Activated naive CD8-positive, alpha-beta T cell treated with anti-CD3 and anti-CD28 coated beads, Interleukin-2, amount 50 U/mL, for 24 hours (primary cell): ENCODE results near the gene ABCC8.

Experiments used
- ATAC-seq: fragments of 150-1000 bp; cut with Tn5 transposase; one replicate; pipeline ENCODE4 v1.10.0; 2021
- DNase-seq: peaks from one replicate; pipeline ENCODE4 v3.0.0; 2021
- H3K27ac Mint-ChIP-seq: one replicate; pipeline ENCODE4 v1.8.0; 2021; ENCODE audit warnings: mild to moderate bottlenecking, mixed read lengths
- H3K27me3 Mint-ChIP-seq: one replicate; pipeline ENCODE4 v1.8.0; 2021; ENCODE audit warnings: mixed read lengths
- H3K36me3 Mint-ChIP-seq: one replicate; pipeline ENCODE4 v1.8.0; 2021; ENCODE audit warnings: low read depth, mixed read lengths
- H3K4me1 Mint-ChIP-seq: one replicate; pipeline ENCODE4 v1.8.0; 2021; ENCODE audit warnings: mixed read lengths
- H3K4me3 Mint-ChIP-seq: one replicate; pipeline ENCODE4 v1.8.0; 2021; ENCODE audit warnings: mild to moderate bottlenecking, moderate library complexity, mixed read lengths
- H3K9me3 Mint-ChIP-seq: one replicate; pipeline ENCODE4 v1.8.0; 2021; ENCODE audit warnings: mixed read lengths

The ABCC8 gene

GRCh38 chr11:17511571-17511970 is 34.9 kb upstream of the ABCC8 start:
- Mint-ChIP-seq H3K4me3 (no peak overlapping the region), H3K4me1 (peaks cover 3% of the 10 kb centered on the region), H3K36me3 (no peaks in the 10 kb centered on the region), H3K9me3 (no peaks in the 10 kb centered on the region), H3K27me3 (peaks cover 6% of the 10 kb centered on the region), H3K27ac (no peak overlapping the region)
- DNase-seq (no peak), ATAC-seq (no peak)

DNA sequence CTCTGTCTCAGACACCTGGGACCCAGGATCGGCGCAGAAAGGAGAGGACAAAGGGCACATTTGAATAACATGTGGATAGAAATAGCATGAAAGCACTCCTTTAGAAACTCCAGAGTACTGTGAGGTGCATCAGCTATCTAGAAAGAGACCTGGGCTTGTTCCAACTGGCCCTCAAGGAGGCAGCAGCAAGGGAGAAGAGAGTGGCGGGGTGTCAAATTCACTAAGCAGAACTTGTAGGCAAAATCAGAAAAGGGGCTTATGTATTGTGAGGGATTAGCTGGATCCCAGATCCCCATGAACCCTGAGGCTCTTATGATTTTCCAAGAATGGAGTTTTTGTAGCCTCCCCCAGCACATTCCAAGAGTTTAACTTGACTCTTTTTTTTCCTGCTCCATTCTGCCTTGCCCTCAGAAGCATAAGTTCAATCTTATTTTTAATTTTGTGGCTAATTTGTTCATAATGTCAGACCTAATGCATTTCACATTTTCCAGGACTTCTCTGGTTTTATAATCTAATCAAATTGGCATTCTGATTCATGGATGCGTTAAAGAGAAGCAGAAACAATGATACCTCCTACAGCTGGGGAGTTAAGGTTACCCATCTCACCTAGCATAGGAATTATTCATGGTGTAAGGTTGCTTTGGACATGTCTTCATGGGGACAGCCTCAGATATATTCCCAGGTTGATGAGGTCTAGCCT is 34.0 kb upstream of the ABCC8 start:
- DNase-seq = no peak
- Mint-ChIP-seq H3K27ac (no peak overlapping the region), H3K27me3 (peaks cover 7% of the 10 kb centered on the region), H3K4me3 (no peak overlapping the region), H3K4me1 (peaks cover 3% of the 10 kb centered on the region), H3K9me3 (no peaks in the 10 kb centered on the region), H3K36me3 (no peaks in the 10 kb centered on the region)
- no peak for ATAC-seq

DNA sequence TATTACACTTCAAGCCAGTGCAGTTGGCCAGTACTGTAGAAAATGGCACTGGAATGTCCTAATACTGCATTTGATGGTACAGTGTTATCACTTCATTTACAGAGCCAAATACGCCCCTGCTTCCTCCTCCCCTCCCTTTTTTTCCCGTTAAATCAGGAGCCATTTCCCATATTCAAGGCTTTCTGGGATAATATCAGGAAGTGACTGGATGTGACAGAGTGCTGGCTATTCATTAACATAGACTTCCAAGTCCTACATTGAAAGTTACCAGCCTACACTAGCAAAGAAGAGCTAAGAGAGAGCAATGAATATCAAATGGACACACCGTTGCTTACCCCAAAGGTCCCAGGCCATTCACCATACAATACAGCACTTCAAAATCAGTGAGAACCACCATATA is 32.1 kb upstream of the ABCC8 start:
- Mint-ChIP-seq H3K9me3 (no peaks in the 10 kb centered on the region), H3K27me3 (peaks cover 9% of the 10 kb centered on the region), H3K4me3 (no peak overlapping the region), H3K27ac (no peak overlapping the region), H3K36me3 (no peaks in the 10 kb centered on the region), H3K4me1 (peaks cover 3% of the 10 kb centered on the region)
- ATAC-seq (no peak), DNase-seq (no peak)

- H3K9me3 Mint-ChIP-seq = no peaks in the 10 kb centered on the region
- H3K4me3 Mint-ChIP-seq = no peak overlapping the region
- H3K36me3 Mint-ChIP-seq = no peaks in the 10 kb centered on the region
- no peak overlapping the region for H3K27ac Mint-ChIP-seq
- DNase-seq (no peak), ATAC-seq (no peak)
- peaks cover 9% of the 10 kb centered on the region for H3K27me3 Mint-ChIP-seq
- H3K4me1 Mint-ChIP-seq = no peaks in the 10 kb centered on the region
These were observed 31.7 kb upstream of the ABCC8 start for GRCh38 chr11:17508306-17508705.

DNA sequence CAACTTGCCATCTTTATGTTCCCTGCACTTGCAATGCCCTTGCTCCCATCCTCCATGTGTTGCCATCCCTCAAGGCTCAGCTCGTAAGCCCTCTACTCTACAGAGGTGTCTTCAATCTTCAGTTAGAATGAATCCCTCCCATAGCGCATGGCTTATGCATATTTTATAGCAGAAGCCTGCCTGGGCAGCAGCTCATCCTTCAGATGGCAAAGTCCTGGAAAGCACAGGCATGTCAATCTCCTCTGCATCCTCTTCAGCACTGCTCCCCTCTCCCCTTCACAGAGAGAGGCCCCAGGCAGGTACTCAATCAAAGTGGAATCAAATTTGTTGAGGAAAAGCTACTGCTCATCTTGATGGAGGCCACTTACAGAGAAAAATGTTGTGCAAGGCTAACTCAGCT is 31.1 kb upstream of the ABCC8 start:
- no peak for DNase-seq
- H3K27me3 Mint-ChIP-seq = peaks cover 9% of the 10 kb centered on the region
- no peaks in the 10 kb centered on the region for H3K36me3 Mint-ChIP-seq

DNA sequence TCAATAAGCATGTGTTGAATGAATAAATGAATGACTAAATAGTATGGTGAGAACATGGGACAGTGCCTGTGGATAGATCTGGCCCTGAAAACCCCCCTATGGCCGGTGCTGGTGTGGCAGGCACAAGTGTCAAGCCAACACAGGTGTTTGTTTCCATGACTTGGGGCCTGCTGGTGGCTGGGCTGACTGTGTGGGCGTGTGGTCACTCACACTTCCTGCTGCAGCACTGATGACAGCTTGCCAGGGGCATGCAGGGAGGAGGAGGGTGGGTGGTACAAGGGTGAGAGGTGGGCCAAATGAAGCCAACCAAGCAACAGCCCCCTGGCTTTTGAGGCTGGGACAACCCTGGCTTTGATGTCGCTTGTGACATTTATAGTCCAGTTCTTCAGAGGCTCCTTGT is 30.3 kb upstream of the ABCC8 start:
- Mint-ChIP-seq H3K4me3 (no peak overlapping the region), H3K36me3 (no peaks in the 10 kb centered on the region), H3K27ac (no peak overlapping the region), H3K27me3 (peaks cover 9% of the 10 kb centered on the region), H3K9me3 (no peaks in the 10 kb centered on the region), H3K4me1 (no peaks in the 10 kb centered on the region)
- no peak for ATAC-seq
- DNase-seq = peak; percentile 10

More for the DNA sequence above, 31.1 kb upstream of the ABCC8 start:
- H3K9me3 Mint-ChIP-seq = no peaks in the 10 kb centered on the region
- H3K4me3 Mint-ChIP-seq = no peak overlapping the region
- no peak overlapping the region for H3K27ac Mint-ChIP-seq
- H3K4me1 Mint-ChIP-seq = no peaks in the 10 kb centered on the region
- no peak for ATAC-seq

DNA sequence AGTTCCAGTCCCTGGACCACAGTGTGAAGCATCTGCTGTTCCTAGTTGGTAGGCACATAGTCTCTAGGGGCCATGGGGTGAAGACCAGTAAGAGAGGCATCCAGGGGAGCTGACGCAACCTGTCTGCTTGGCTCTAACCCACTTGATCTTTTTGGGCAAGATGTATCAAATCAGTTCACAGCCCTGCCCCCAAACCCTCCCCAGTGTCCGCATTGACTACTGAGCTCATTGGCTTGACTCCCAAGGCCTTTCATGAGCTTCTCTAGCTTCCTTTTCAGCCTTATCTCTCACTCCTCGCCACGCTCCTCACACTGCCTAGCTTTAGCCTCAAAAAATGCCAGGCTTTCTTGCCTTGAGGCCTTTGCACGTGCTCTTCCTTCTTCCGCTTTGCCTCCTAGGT is 29.7 kb upstream of the ABCC8 start:
- Mint-ChIP-seq H3K9me3 (no peaks in the 10 kb centered on the region), H3K36me3 (no peaks in the 10 kb centered on the region), H3K27me3 (peaks cover 9% of the 10 kb centered on the region), H3K4me1 (no peaks in the 10 kb centered on the region), H3K4me3 (no peak overlapping the region), H3K27ac (no peak overlapping the region)
- ATAC-seq (no peak), DNase-seq (no peak)

- Mint-ChIP-seq H3K27ac (no peak overlapping the region), H3K27me3 (peaks cover 9% of the 10 kb centered on the region), H3K36me3 (no peaks in the 10 kb centered on the region), H3K4me3 (no peak overlapping the region), H3K4me1 (no peaks in the 10 kb centered on the region), H3K9me3 (no peaks in the 10 kb centered on the region)
- no peak for DNase-seq
- ATAC-seq = no peak
These were observed 28.5 kb upstream of the ABCC8 start for GRCh38 chr11:17505146-17505545.

DNA sequence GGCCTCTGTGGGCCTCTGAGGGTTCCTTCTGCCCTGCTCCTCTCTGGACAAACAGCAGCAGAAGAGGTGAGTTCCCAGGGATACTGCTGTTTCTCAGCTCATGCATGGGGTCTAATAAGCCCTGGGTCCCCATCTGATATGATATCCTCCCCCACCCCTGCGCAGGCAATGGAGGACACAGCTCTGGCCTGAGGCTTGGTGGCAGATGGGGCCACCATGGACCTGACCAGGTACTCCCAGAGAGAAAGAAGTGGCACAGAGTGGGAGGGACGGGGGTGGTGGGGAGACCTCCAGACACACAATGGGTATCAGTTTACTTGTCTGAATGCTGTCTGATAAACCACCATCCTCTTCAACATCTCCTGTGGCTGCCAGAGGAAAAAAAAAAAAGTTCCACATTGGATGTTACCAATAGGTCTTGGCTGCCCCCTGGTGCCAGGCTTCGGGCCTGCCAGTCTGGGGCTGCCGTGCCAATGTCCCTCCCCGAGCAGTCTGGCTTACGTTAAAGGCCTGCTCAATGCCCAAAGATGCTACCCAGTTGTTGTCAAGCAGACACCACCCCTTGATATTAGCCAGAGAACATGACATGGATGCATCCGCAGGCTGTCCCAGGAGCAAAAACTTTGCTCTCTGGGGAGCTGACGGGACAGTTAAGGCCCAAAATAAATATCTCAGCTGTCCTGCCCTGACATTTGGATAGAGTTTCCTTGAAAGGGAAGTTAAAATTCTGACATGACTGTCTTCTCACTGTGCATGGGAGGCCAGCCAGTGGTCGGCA is 27.9 kb upstream of the ABCC8 start:
- DNase-seq (peak; percentile 84), ATAC-seq (peak; percentile 60)
- no peaks in the 10 kb centered on the region for H3K36me3 Mint-ChIP-seq
- no peaks in the 10 kb centered on the region for H3K4me1 Mint-ChIP-seq
- no peak overlapping the region for H3K27ac Mint-ChIP-seq
- H3K27me3 Mint-ChIP-seq = peaks cover 7% of the 10 kb centered on the region
- H3K9me3 Mint-ChIP-seq = no peaks in the 10 kb centered on the region
- no peak overlapping the region for H3K4me3 Mint-ChIP-seq

DNA sequence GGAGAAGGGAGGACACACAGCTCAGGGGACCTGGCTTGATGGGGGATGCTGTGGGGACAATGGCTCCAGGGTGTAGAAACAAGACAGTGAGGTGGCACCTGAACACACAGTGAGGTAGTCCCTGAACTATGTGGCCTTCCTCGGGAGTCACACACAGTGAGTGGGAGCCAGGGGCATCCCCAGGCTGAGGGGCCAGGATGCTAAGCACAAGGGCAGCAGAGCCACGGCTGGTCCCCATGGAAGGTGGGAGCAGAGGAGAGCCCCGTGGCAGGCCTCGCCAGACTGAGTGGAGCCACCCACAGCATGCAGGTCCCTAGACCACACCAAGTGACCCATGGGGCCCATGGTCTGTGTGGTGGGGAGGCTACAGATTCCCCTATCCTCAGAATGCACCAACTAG is 26.0 kb upstream of the ABCC8 start:
- no peak overlapping the region for H3K4me3 Mint-ChIP-seq
- ATAC-seq (no peak), DNase-seq (no peak)
- H3K27ac Mint-ChIP-seq = no peak overlapping the region
- H3K9me3 Mint-ChIP-seq = no peaks in the 10 kb centered on the region
- no peaks in the 10 kb centered on the region for H3K4me1 Mint-ChIP-seq
- no peaks in the 10 kb centered on the region for H3K36me3 Mint-ChIP-seq
- peaks cover 4% of the 10 kb centered on the region for H3K27me3 Mint-ChIP-seq

- H3K4me1 Mint-ChIP-seq = no peaks in the 10 kb centered on the region
- no peak for DNase-seq
- H3K9me3 Mint-ChIP-seq = no peaks in the 10 kb centered on the region
- no peak overlapping the region for H3K4me3 Mint-ChIP-seq
- ATAC-seq = no peak
- peaks cover 2% of the 10 kb centered on the region for H3K27me3 Mint-ChIP-seq
- no peaks in the 10 kb centered on the region for H3K36me3 Mint-ChIP-seq
- no peak overlapping the region for H3K27ac Mint-ChIP-seq
These were observed 24.0 kb upstream of the ABCC8 start for GRCh38 chr11:17500673-17501072.

- no peaks in the 10 kb centered on the region for H3K36me3 Mint-ChIP-seq
- ATAC-seq (no peak), DNase-seq (no peak)
- H3K9me3 Mint-ChIP-seq = no peaks in the 10 kb centered on the region
- no peaks in the 10 kb centered on the region for H3K27me3 Mint-ChIP-seq
- no peak overlapping the region for H3K4me3 Mint-ChIP-seq
- no peak overlapping the region for H3K27ac Mint-ChIP-seq
- H3K4me1 Mint-ChIP-seq = no peaks in the 10 kb centered on the region
These were observed 21.8 kb upstream of the ABCC8 start for GRCh38 chr11:17498475-17498874.

DNA sequence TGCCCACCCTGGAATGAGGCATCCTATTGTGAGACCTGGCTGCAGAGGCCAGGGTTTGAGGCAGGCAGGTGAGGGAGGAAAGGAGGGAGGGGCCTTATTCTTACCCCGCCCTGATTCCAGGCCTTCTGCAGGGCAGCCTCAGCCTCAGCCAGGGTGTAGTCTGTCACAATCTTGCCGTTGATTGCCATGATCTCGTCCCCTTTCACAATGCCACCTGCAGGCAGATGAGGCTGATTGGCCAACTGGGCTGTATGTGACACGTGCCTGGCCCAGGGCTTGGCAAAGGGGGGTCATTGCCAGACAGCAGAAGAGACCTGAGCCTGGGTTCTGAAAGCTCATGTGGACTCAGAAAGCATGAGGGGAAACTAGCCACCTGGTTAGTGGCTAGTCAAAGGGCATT is 21.4 kb upstream of the ABCC8 start:
- Mint-ChIP-seq H3K27ac (no peak overlapping the region), H3K27me3 (no peaks in the 10 kb centered on the region), H3K36me3 (no peaks in the 10 kb centered on the region), H3K4me1 (no peaks in the 10 kb centered on the region), H3K4me3 (no peak overlapping the region), H3K9me3 (no peaks in the 10 kb centered on the region)
- no peak for ATAC-seq
- no peak for DNase-seq

DNA sequence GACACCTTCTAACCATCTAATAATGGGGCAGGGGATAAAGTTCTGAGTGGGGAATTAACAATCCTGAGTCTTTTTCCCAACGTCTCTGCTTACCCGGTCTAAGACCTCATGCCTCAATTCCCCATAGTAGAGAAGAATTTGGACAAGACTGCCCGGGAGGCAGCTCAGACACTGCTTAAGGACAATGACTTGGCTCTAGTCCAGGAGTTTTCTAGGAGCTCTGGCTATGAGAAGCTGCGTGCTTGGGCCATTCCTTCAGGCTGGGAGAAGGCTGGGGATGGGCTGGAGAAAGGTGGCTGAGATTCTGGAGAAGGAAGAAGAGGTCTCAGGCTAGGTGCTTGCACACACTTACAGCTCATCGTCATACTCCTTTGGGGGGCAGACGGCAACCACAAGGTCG is 19.8 kb upstream of the ABCC8 start:
- Mint-ChIP-seq H3K4me3 (no peak overlapping the region), H3K4me1 (no peaks in the 10 kb centered on the region), H3K9me3 (no peaks in the 10 kb centered on the region), H3K36me3 (no peaks in the 10 kb centered on the region), H3K27me3 (no peaks in the 10 kb centered on the region), H3K27ac (no peak overlapping the region)
- ATAC-seq = no peak
- DNase-seq = no peak

GRCh38 chr11:17494019-17494418 is 17.4 kb upstream of the ABCC8 start:
- no peaks in the 10 kb centered on the region for H3K27me3 Mint-ChIP-seq
- ATAC-seq = no peak
- no peaks in the 10 kb centered on the region for H3K4me1 Mint-ChIP-seq
- DNase-seq = no peak
- no peaks in the 10 kb centered on the region for H3K36me3 Mint-ChIP-seq
- H3K9me3 Mint-ChIP-seq = no peaks in the 10 kb centered on the region
- H3K27ac Mint-ChIP-seq = no peak overlapping the region
- no peak overlapping the region for H3K4me3 Mint-ChIP-seq
